GM12878 (cell line): ENCODE data around the gene NAA10. TPM values are rescaled to one million over a fixed set of nuclear protein-coding genes. Genes with fewer than 3 reads are reported as not detected.
A peak's percentile ranks its signal among the peaks of the same experiment; 100 is the strongest.

Source experiments
- BCL3 ChIP-seq: IDR thresholded peaks from 2 replicates; pipeline ENCODE4 v1.6.1; 2011; ENCODE audit warnings: borderline replicate concordance, low read depth, mild to moderate bottlenecking, moderate library complexity, low read length; ENCODE audit not compliant: insufficient read depth, poor library complexity, severe bottlenecking
- CBFB ChIP-seq: IDR thresholded peaks from 2 replicates; pipeline ENCODE4 v1.6.1; 2016; ENCODE audit warnings: antibody characterized with exemption, low read depth
- CHD2 ChIP-seq: IDR thresholded peaks from 2 replicates; pipeline ENCODE4 v1.6.1; 2011; ENCODE audit warnings: low read depth, low read length, improper control_type of control experiment, borderline replicate concordance
- CHD4 ChIP-seq: fragments of 200-600 bp; sonication (generic); IDR thresholded peaks from 2 replicates; pipeline ENCODE4 v1.6.1; 2016; ENCODE audit warnings: mild to moderate bottlenecking
- CREB1 ChIP-seq: IDR thresholded peaks from 2 replicates; pipeline ENCODE4 v1.6.1; 2012; ENCODE audit warnings: low read depth, mild to moderate bottlenecking, inconsistent platforms
- E4F1 ChIP-seq: fragments of 450-650 bp; IDR thresholded peaks from 2 replicates; pipeline ENCODE4 v1.6.1; 2018; ENCODE audit warnings: borderline replicate concordance, mild to moderate bottlenecking; ENCODE audit not compliant: partially characterized antibody
- EGR1 ChIP-seq, 2 experiments: IDR thresholded peaks; 1 replicate in 1 of 2; 2 replicates in 1 of 2; pipeline ENCODE4 v1.6.1; 2011 to 2012; ENCODE audit warnings: low read depth in 2 of 2, low read length in 2 of 2, borderline replicate concordance in 1 of 2, mild to moderate bottlenecking in 1 of 2, moderate library complexity in 1 of 2
- ESRRA ChIP-seq: IDR thresholded peaks from 2 replicates; pipeline ENCODE4 v1.6.1; 2012; ENCODE audit warnings: mild to moderate bottlenecking, low read length, improper control_type of control experiment
- MEF2A ChIP-seq: IDR thresholded peaks from 2 replicates; pipeline ENCODE4 v1.6.1; 2011; ENCODE audit warnings: low read depth, mild to moderate bottlenecking, low read length, moderate library complexity; ENCODE audit not compliant: insufficient read depth
- MYB ChIP-seq: fragments of 150-350 bp; IDR thresholded peaks from 2 replicates; pipeline ENCODE4 v1.6.1; 2014; ENCODE audit warnings: mild to moderate bottlenecking, low read depth, low read length, borderline replicate concordance
- NFIC ChIP-seq: IDR thresholded peaks from 2 replicates; pipeline ENCODE4 v1.6.1; 2012; ENCODE audit warnings: low read depth, mild to moderate bottlenecking, inconsistent platforms, low read length, moderate library complexity
- NRF1 ChIP-seq: conservative IDR thresholded peaks from 2 replicates; pipeline ENCODE4 v1.6.1; 2011; ENCODE audit warnings: mild to moderate bottlenecking, low read depth, low read length, improper control_type of control experiment
- PKNOX1 ChIP-seq: fragments of 450-650 bp; IDR thresholded peaks from 2 replicates; pipeline ENCODE4 v1.6.1; 2016; ENCODE audit warnings: mild to moderate bottlenecking
- RELA ChIP-seq: fragments of 450-650 bp; IDR thresholded peaks from 2 replicates; pipeline ENCODE4 v1.8.0; 2014; ENCODE audit warnings: borderline replicate concordance; ENCODE audit not compliant: partially characterized antibody
- STAT3 ChIP-seq: IDR thresholded peaks from 2 replicates; pipeline ENCODE4 v1.6.1; 2011; ENCODE audit warnings: low read depth, low read length, improper control_type of control experiment
- TARDBP ChIP-seq: IDR thresholded peaks from 2 replicates; pipeline ENCODE4 v1.6.1; 2016; ENCODE audit warnings: borderline replicate concordance
- ZBTB4 ChIP-seq: fragments of 450-650 bp; formaldehyde crosslinking; IDR thresholded peaks from 2 replicates; pipeline ENCODE4 v1.4.0; 2022; ENCODE audit warnings: mild to moderate bottlenecking, moderate library complexity
- ZNF592 ChIP-seq: fragments of 450-650 bp; IDR thresholded peaks from 2 replicates; pipeline ENCODE4 v1.6.1; 2017; ENCODE audit warnings: mild to moderate bottlenecking, moderate library complexity
- ZSCAN29 ChIP-seq: fragments of 450-650 bp; IDR thresholded peaks from 2 replicates; pipeline ENCODE4 v1.6.1; 2017; ENCODE audit warnings: mild to moderate bottlenecking, moderate library complexity
- polyA plus RNA-seq, 11 experiments: library from polyadenylated mRNA; depleted of rRNA in 4 of 11; unstranded in 6 of 11; stranded (reverse) in 5 of 11; fragments of >200 nt; fragmentation: Nextera tagmentation in 4 of 11; fragmentation: Illumina TruSeq in 1 of 11; extraction: Ambion mirVana in 4 of 11; extraction: Trizol in 1 of 11; gene quantifications; 1 replicate in 1 of 11; 2 replicates in 10 of 11; pipeline versions ENCODE4 v1.2.1 to v1.2.3, GENCODE V29; 2011 to 2016; ENCODE audit warnings: inconsistent platforms in 2 of 11, missing spikeins in 2 of 11, low read depth in 1 of 11
- total RNA-seq, 4 experiments: library from RNA; depleted of rRNA in 3 of 4; stranded (reverse); fragments of >200 nt in 3 of 4; fragmentation: Illumina TruSeq in 1 of 4; extraction: Trizol in 1 of 4; gene quantifications; 2 replicates each; pipeline versions ENCODE4 v1.2.1 to v1.2.3, GENCODE V29; 2013 to 2021

NAA10 gene
- total and polyA plus RNA-seq, 10 of the 15 experiments (the other 5 are each of a cell fraction or from before 2014, with no cell fraction given), result 7.9 to 212 (median 98.9) TPM

- TF ChIP-seq CHD4, result no peak
- no peak for TF ChIP-seq E4F1
- no peak for TF ChIP-seq NFIC
- no peak for TF ChIP-seq CREB1
- no peak for TF ChIP-seq EGR1 (IDR thresholded peaks at IDR 0.05; ENCODE audit: borderline replicate concordance in 1 of 2, low read depth in 2 of 2, low read length in 2 of 2)
- 0 out of 2 replicates have a peak, but pooled peaks have one; percentile 14 for TF ChIP-seq CBFB
- TF ChIP-seq STAT3, result no peak
- no peak for TF ChIP-seq MYB
- no peak for TF ChIP-seq TARDBP
- TF ChIP-seq BCL3, result peak; percentile 46
- no peak for TF ChIP-seq MEF2A
- TF ChIP-seq NRF1, result no peak
- TF ChIP-seq ZSCAN29, result no peak
- TF ChIP-seq ZNF592, result no peak
- TF ChIP-seq ESRRA, result no peak
- no peak for TF ChIP-seq RELA
- TF ChIP-seq PKNOX1, result no peak
- no peak for TF ChIP-seq CHD2
- no peak for TF ChIP-seq ZBTB4 (CRISPR knock-in tag)
These were observed 9.5 kb downstream of the NAA10 start (continued) for GRCh38 chrX:153925387-153925738.
